ENCODE results near the gene POMT2.
"Not testable (repeated sequence)": the region's sequence is repeated elsewhere in the genome, so short reads cannot be mapped to it uniquely, and the experiment has no call there.

POMT2 gene

DNA sequence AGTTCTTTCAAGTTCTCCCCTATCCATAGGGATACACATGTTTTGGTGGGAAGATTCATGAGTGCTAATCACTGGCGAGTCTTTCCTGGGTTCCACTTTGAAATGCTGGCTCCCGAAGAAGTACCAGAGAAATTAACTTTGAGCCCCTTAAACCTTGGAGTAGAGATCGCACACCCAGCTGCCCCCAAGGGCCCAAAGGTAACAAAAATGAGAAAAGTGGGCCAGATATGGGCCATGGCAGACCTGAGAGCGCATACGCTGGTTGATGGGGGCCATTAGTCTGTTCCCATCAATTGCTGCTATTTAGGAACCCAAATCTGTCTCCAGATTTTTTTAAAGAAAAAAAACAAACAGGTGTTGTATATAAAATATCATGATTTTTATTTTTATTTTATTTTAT is 2.3 kb upstream of the POMT2 start:
- H4K20me1 ChIP-seq (ENCODE audit: control insufficient read depth, insufficient read depth, low read depth, low read length), result no peaks in the 10 kb centered on the region
- H3K9me3 ChIP-seq (ENCODE audit: control insufficient read depth, insufficient read depth, low read length), result no peaks in the 10 kb centered on the region
- TF ChIP-seq, protein P1, sequence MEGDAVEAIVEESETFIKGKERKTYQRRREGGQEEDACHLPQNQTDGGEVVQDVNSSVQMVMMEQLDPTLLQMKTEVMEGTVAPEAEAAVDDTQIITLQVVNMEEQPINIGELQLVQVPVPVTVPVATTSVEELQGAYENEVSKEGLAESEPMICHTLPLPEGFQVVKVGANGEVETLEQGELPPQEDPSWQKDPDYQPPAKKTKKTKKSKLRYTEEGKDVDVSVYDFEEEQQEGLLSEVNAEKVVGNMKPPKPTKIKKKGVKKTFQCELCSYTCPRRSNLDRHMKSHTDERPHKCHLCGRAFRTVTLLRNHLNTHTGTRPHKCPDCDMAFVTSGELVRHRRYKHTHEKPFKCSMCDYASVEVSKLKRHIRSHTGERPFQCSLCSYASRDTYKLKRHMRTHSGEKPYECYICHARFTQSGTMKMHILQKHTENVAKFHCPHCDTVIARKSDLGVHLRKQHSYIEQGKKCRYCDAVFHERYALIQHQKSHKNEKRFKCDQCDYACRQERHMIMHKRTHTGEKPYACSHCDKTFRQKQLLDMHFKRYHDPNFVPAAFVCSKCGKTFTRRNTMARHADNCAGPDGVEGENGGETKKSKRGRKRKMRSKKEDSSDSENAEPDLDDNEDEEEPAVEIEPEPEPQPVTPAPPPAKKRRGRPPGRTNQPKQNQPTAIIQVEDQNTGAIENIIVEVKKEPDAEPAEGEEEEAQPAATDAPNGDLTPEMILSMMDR (IDR thresholded peaks at IDR 0.05; ENCODE audit: low read depth, low read length, poor library complexity, severe bottlenecking), result no peak
- H3F3A ChIP-seq (ENCODE audit: control insufficient read depth, insufficient read depth), result peaks cover 5% of the 10 kb centered on the region; the same call in 1 of the 2 replicates
- H3K79me2 ChIP-seq (ENCODE audit: control insufficient read depth, low read length), result peaks cover 28% of the 10 kb centered on the region
- H3K4me1 ChIP-seq (ENCODE audit: control insufficient read depth, low read length), result peaks cover 24% of the 10 kb centered on the region
- H3K27me3 ChIP-seq (ENCODE audit: control insufficient read depth, low read length), result no peaks in the 10 kb centered on the region
- H3K4me2 ChIP-seq (ENCODE audit: low read length), result no peak overlapping the region; the same call in 1 of the 2 replicates
- H3K27ac ChIP-seq (ENCODE audit: low read depth, low read length), result no peak overlapping the region
- peaks cover 4% of the 10 kb centered on the region for H3K36me3 ChIP-seq (ENCODE audit: control insufficient read depth, low read length)
- H3K9me2 ChIP-seq (replicated peaks; ENCODE audit: control insufficient read depth, low read length), result no peaks in the 10 kb centered on the region
- no peak overlapping the region for H3K4me3 ChIP-seq (ENCODE audit: low read length)

DNA sequence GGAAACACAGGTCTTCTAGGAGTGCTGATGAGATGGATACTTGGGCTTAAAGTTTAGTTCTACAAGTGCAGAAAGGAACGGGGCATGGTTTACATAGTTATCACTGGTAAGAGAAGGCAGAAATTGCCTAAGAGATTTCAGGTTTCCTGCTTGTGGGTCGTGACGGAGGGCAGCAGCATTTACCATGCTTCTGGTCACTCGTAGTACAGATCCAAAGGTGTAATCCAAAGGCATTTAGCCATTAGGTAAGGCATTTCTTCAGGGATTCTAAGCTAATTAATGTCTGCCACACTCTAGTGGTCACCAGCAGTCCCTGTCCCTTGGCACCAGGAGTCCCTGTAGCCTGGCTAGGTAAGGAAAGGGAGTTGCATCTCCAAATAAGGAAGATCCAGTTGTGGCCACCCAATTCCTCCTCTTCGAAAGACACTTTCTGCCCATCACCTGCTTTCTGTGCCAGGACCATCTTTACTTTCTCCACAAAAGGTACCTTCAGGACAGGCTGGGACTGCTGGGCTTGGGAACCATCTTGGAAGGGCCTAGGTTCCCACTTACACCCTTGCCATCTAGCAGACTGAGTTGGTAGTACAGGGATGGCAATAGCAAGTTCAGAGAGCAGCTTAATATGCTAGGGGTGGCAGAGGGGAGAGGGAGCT is 1.7 kb upstream of the POMT2 start:
- Histone ChIP-seq H3K4me3 (ENCODE audit: low read length) (peak overlapping the region; percentile 90), H3K27ac (ENCODE audit: low read depth, low read length) (peak overlapping the region; percentile 92), H3K9me2 (replicated peaks; ENCODE audit: control insufficient read depth, low read length) (no peaks in the 10 kb centered on the region)

DNA sequence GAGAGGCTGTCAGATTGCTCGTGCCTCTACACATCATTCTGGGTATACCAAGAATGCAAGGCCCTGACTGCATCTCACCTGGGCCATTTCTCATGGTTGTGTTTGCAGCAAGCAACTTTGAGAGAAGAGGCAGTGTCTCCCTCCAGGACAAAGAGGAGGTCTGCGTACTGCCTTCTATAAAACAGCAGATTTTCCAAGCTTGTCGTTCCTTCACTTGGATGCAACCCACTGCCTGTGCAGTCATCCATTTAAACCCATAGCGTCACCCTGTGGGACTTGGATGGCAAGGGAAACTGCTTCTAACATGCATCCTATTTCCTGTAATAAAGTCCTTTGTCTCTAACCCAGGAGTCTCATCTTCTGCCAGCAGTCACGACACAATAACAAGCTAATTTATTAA is 1.3 kb downstream of the POMT2 start:
- H3K27me3 ChIP-seq (ENCODE audit: control insufficient read depth, low read length), result no peaks in the 10 kb centered on the region
- peaks cover 5% of the 10 kb centered on the region; the same call in 1 of the 2 replicates for H3F3A ChIP-seq (ENCODE audit: control insufficient read depth, insufficient read depth)
- H3K9me2 ChIP-seq (replicated peaks; ENCODE audit: control insufficient read depth, low read length), result no peaks in the 10 kb centered on the region
- H3K79me2 ChIP-seq (ENCODE audit: control insufficient read depth, low read length), result peaks cover 28% of the 10 kb centered on the region
- peak overlapping the region; percentile 100 for H3K4me2 ChIP-seq (ENCODE audit: low read length)
- peaks cover 24% of the 10 kb centered on the region for H3K4me1 ChIP-seq (ENCODE audit: control insufficient read depth, low read length)
- no peak overlapping the region for H3K27ac ChIP-seq (ENCODE audit: low read depth, low read length)
- no peaks in the 10 kb centered on the region for H3K9me3 ChIP-seq (ENCODE audit: control insufficient read depth, insufficient read depth, low read length)
- peak overlapping the region; percentile 90 for H3K4me3 ChIP-seq (ENCODE audit: low read length)
- 0 out of 2 replicates have a peak, but pooled peaks cover 3% of the 10 kb centered on the region for H4K20me1 ChIP-seq (ENCODE audit: control insufficient read depth, insufficient read depth, low read depth, low read length)
- peaks cover 4% of the 10 kb centered on the region for H3K36me3 ChIP-seq (ENCODE audit: control insufficient read depth, low read length)
- no peak for TF ChIP-seq EZH2phosphoT487 (IDR thresholded peaks at IDR 0.05; ENCODE audit: borderline replicate concordance, low read length)
- TF ChIP-seq, protein P1 (IDR thresholded peaks at IDR 0.05; ENCODE audit: low read depth, low read length, poor library complexity, severe bottlenecking), result no peak

More for the DNA sequence above, 1.7 kb upstream of the POMT2 start:
- Histone ChIP-seq H3K36me3 (ENCODE audit: control insufficient read depth, low read length) (peaks cover 4% of the 10 kb centered on the region), H3K4me1 (ENCODE audit: control insufficient read depth, low read length) (peaks cover 24% of the 10 kb centered on the region), H3K79me2 (ENCODE audit: control insufficient read depth, low read length) (peaks cover 28% of the 10 kb centered on the region), H4K20me1 (ENCODE audit: control insufficient read depth, insufficient read depth, low read depth, low read length) (no peaks in the 10 kb centered on the region), H3K27me3 (ENCODE audit: control insufficient read depth, low read length) (no peaks in the 10 kb centered on the region), H3K9me3 (ENCODE audit: control insufficient read depth, insufficient read depth, low read length) (no peaks in the 10 kb centered on the region), H3K4me2 (ENCODE audit: low read length) (peak overlapping the region; percentile 100), H3F3A (ENCODE audit: control insufficient read depth, insufficient read depth) (peaks cover 5% of the 10 kb centered on the region; the same call in 1 of the 2 replicates)
- TF ChIP-seq, protein P1 (IDR thresholded peaks at IDR 0.05; ENCODE audit: low read depth, low read length, poor library complexity, severe bottlenecking), result no peak
- TF ChIP-seq EZH2phosphoT487 (IDR thresholded peaks at IDR 0.05; ENCODE audit: borderline replicate concordance, low read length), result no peak

DNA sequence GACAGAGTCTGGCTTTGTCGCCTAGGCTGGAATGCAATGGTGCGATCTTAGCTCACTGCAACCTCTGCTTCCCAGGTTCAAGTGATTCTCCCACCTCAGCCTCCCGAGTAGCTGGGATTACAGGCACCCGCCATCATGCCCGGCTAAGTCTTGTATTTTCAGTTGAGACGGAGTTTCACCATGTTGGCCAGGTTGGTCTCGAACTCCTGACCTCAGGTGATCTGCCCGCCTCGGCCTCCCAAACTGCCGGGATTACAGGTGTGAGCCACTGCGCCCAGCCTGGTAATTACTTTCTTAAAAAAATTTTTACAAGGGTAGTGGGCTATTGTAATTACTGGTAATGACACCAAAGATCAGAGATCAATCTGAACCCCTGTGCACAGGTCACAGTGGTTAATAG is 1.9 kb downstream of the POMT2 start:
- H3K27me3 ChIP-seq (ENCODE audit: control insufficient read depth, low read length); H3K36me3 ChIP-seq (ENCODE audit: control insufficient read depth, low read length); H3K27ac ChIP-seq (ENCODE audit: low read depth, low read length); H3K9me2 ChIP-seq (replicated peaks; ENCODE audit: control insufficient read depth, low read length); H3K4me2 ChIP-seq (ENCODE audit: low read length); H4K20me1 ChIP-seq (ENCODE audit: control insufficient read depth, insufficient read depth, low read depth, low read length); H3F3A ChIP-seq (ENCODE audit: control insufficient read depth, insufficient read depth); H3K9me3 ChIP-seq (ENCODE audit: control insufficient read depth, insufficient read depth, low read length); H3K4me3 ChIP-seq (ENCODE audit: low read length): not testable (repeated sequence)
- Histone ChIP-seq H3K4me1 (ENCODE audit: control insufficient read depth, low read length) (peaks cover 24% of the 10 kb centered on the region), H3K79me2 (ENCODE audit: control insufficient read depth, low read length) (peaks cover 28% of the 10 kb centered on the region)
